ENCODE measurements around the gene ACP5.

DNA sequence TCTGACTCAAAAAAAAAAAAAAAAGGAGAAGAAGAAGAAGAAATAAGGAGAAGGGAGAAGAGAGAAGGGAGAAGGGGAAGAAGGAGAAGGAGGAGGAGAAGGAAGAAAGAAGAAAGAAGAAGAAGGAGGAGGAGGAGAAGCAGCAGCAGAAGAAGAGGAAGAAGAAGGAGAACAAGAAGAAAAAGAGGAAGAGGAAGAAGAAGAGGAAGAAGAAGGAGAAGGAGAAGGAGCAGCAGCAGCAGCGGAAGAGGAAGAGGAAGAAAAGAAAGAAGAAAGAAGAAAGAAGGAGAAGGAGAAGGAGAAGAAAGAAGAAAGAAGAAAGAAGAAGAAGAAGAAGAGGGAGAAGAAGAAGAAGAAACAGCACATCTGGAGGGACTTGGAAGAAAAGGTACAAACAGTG, 42.9 kb downstream of the ACP5 start:
- TF ChIP-seq, protein P1, sequence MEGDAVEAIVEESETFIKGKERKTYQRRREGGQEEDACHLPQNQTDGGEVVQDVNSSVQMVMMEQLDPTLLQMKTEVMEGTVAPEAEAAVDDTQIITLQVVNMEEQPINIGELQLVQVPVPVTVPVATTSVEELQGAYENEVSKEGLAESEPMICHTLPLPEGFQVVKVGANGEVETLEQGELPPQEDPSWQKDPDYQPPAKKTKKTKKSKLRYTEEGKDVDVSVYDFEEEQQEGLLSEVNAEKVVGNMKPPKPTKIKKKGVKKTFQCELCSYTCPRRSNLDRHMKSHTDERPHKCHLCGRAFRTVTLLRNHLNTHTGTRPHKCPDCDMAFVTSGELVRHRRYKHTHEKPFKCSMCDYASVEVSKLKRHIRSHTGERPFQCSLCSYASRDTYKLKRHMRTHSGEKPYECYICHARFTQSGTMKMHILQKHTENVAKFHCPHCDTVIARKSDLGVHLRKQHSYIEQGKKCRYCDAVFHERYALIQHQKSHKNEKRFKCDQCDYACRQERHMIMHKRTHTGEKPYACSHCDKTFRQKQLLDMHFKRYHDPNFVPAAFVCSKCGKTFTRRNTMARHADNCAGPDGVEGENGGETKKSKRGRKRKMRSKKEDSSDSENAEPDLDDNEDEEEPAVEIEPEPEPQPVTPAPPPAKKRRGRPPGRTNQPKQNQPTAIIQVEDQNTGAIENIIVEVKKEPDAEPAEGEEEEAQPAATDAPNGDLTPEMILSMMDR (conservative IDR thresholded peaks at IDR 0.05; ENCODE audit: low read depth, low read length), result no peak
- no peak for TF ChIP-seq EZH2 (IDR thresholded peaks at IDR 0.05; ENCODE audit: low read length, unreplicated experiment)

Measured in PC-3 (cell line).